Measurements from ENCODE around the gene CBL.

CBL gene

GRCh38 chr11:119314726-119315125 lies 108.6 kb downstream of the CBL start:
- DNase-seq (ENCODE audit: low read depth): no peak

GRCh38 chr11:119315131-119316015 lies 109.2 kb downstream of the CBL start:
- no peak for DNase-seq (ENCODE audit: low read depth)

GRCh38 chr11:119316016-119316728 lies 110.0 kb downstream of the CBL start:
- DNase-seq (ENCODE audit: low read depth): no peak

GRCh38 chr11:119316729-119317591 lies 110.8 kb downstream of the CBL start, which contains the start of gene MCAM:
Gene MCAM, minus strand, starts transcription at chr11:119317130. Its CDS starts 29 bp downstream, at chr11:119317101.
- DNase-seq (ENCODE audit: low read depth): no peak

- no peak for DNase-seq (ENCODE audit: low read depth)
These were observed 111.6 kb downstream of the CBL start for GRCh38 chr11:119317592-119318239.

GRCh38 chr11:119318240-119319135 lies 112.3 kb downstream of the CBL start:
- DNase-seq (ENCODE audit: low read depth): no peak

- DNase-seq (ENCODE audit: low read depth): no peak
These were observed 113.1 kb downstream of the CBL start for GRCh38 chr11:119319136-119319699.

GRCh38 chr11:119319700-119320239 lies 113.6 kb downstream of the CBL start:
- DNase-seq (ENCODE audit: low read depth): no peak

GRCh38 chr11:119320240-119320775 lies 114.2 kb downstream of the CBL start:
- DNase-seq (ENCODE audit: low read depth): no peak

- no peak for DNase-seq (ENCODE audit: low read depth)
These were observed 114.8 kb downstream of the CBL start for GRCh38 chr11:119320776-119321524.

GRCh38 chr11:119322360-119322739 lies 116.2 kb downstream of the CBL start:
- DNase-seq (ENCODE audit: low read depth): no peak

- no peak for DNase-seq (ENCODE audit: low read depth)
These were observed 116.9 kb downstream of the CBL start for GRCh38 chr11:119322921-119323531.

GRCh38 chr11:119323532-119324033 lies 117.4 kb downstream of the CBL start:
- no peak for DNase-seq (ENCODE audit: low read depth)

- no peak for DNase-seq (ENCODE audit: low read depth)
These were observed 118.0 kb downstream of the CBL start for GRCh38 chr11:119324189-119324588.

- no peak for DNase-seq (ENCODE audit: low read depth)
These were observed 123.2 kb downstream of the CBL start for GRCh38 chr11:119329320-119329719.

GRCh38 chr11:119330237-119330636 lies 124.1 kb downstream of the CBL start:
- no peak for DNase-seq (ENCODE audit: low read depth)

GRCh38 chr11:119332111-119332765 lies 126.1 kb downstream of the CBL start:
- no peak for DNase-seq (ENCODE audit: low read depth)

Measured in HS-27A (cell line).